Activated T-cell treated with anti-CD3 and anti-CD28 coated beads, Interleukin-2, amount 50 U/mL, for 48 hours (primary cell): Measurements from ENCODE around the gene TSPAN2.

Source experiments
- DNase-seq, 2 experiments: peaks; one replicate each; pipeline ENCODE4 v3.0.0-alpha.2; 2020

TSPAN2 gene

GRCh38 chr1:115089420-115090185 is at the start of gene TSPAN2:
Gene TSPAN2 (minus strand): TSS chr1:115089503. CDS start chr1:115089432, 71 bp downstream.
- DNase-seq, result peak; percentile 52 to 67

- peak; percentile 73 to 75 for DNase-seq
Measured at GRCh38 chr1:115138973-115139372, 49.7 kb upstream of the TSPAN2 start.

GRCh38 chr1:115138271-115138670 is 49.0 kb upstream of the TSPAN2 start:
- no peak for DNase-seq

GRCh38 chr1:115137191-115137590 is 47.9 kb upstream of the TSPAN2 start:
- no peak for DNase-seq

GRCh38 chr1:115136706-115137105 is 47.4 kb upstream of the TSPAN2 start:
- DNase-seq, result no peak

GRCh38 chr1:115136106-115136505 is 46.8 kb upstream of the TSPAN2 start:
- no peak for DNase-seq

- no peak for DNase-seq
Measured at GRCh38 chr1:115135681-115136080, 46.4 kb upstream of the TSPAN2 start.

GRCh38 chr1:115134850-115135480 is 45.7 kb upstream of the TSPAN2 start:
- no peak for DNase-seq

GRCh38 chr1:115134231-115134630 is 44.9 kb upstream of the TSPAN2 start:
- DNase-seq, result no peak

- no peak for DNase-seq
Measured at GRCh38 chr1:115133440-115133839, 44.1 kb upstream of the TSPAN2 start.

- DNase-seq, result no peak
Measured at GRCh38 chr1:115130786-115131185, 41.5 kb upstream of the TSPAN2 start.

GRCh38 chr1:115129071-115129640 is 39.9 kb upstream of the TSPAN2 start:
- no peak for DNase-seq

- no peak for DNase-seq
Measured at GRCh38 chr1:115127539-115127938, 38.2 kb upstream of the TSPAN2 start.

- no peak for DNase-seq
Measured at GRCh38 chr1:115126516-115126915, 37.2 kb upstream of the TSPAN2 start.

GRCh38 chr1:115123116-115123515 is 33.8 kb upstream of the TSPAN2 start:
- no peak for DNase-seq

GRCh38 chr1:115121793-115122192 is 32.5 kb upstream of the TSPAN2 start:
- DNase-seq, result no peak

GRCh38 chr1:115120296-115120695 is 31.0 kb upstream of the TSPAN2 start:
- no peak for DNase-seq

GRCh38 chr1:115118611-115119010 is 29.3 kb upstream of the TSPAN2 start:
- no peak for DNase-seq

- DNase-seq, result no peak
Measured at GRCh38 chr1:115118086-115118485, 28.8 kb upstream of the TSPAN2 start.

GRCh38 chr1:115117298-115117697 is 28.0 kb upstream of the TSPAN2 start:
- DNase-seq, result no peak

- no peak for DNase-seq
Measured at GRCh38 chr1:115116512-115116911, 27.2 kb upstream of the TSPAN2 start.

GRCh38 chr1:115115521-115116161 is 26.3 kb upstream of the TSPAN2 start:
- no peak for DNase-seq

GRCh38 chr1:115114308-115114707 is 25.0 kb upstream of the TSPAN2 start:
- DNase-seq, result no peak

GRCh38 chr1:115113766-115114165 is 24.5 kb upstream of the TSPAN2 start:
- DNase-seq, result no peak
